PC-3 (cell line): ENCODE data around the gene SHTN1.

Source experiments
- CTCF ChIP-seq: fragments of 300-600 bp; sonication (generic); conservative IDR thresholded peaks from 2 replicates; pipeline ENCODE4 v1.5.1; 2017; ENCODE audit warnings: antibody characterized with exemption, low read depth, mild to moderate bottlenecking, low read length
- EZH2 ChIP-seq: fragments of 300-600 bp; sonication (generic); IDR thresholded peaks from one replicate; pipeline ENCODE4 v1.6.1; 2017; ENCODE audit warnings: antibody characterized with exemption, mild to moderate bottlenecking, low read length; ENCODE audit not compliant: unreplicated experiment
- EZH2phosphoT487 ChIP-seq: fragments of 300-600 bp; sonication (generic); IDR thresholded peaks from 2 replicates; pipeline ENCODE4 v1.6.1; 2018; ENCODE audit warnings: mild to moderate bottlenecking, antibody characterized with exemption, low read length, borderline replicate concordance

DNA sequence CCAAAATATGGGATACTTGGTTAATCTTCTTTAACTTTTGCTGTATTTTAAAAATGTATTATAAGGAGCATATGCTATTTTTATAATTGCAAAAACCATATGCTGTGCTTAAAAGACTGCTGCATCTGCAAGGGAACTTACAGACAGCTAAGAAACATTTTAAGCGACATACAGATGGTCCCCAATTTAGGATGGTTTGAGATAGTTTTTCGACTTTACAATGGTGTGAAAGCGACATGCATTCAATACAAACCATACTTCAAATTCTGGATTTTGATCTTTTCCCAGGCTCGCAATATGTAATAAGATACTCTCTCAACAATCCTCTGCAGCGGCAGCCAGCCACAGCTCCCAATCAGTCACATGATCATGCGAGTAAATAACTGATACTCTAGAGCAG lies 73.2 kb downstream of the SHTN1 start:
- no peak for TF ChIP-seq CTCF
- TF ChIP-seq EZH2 = no peak
- no peak for TF ChIP-seq EZH2phosphoT487
